Thoracic aorta (tissue), 2 donors: Measurements from ENCODE around the gene TGFB2. TPM values are rescaled to one million over a fixed set of nuclear protein-coding genes. Genes with fewer than 3 reads are reported as not detected.

ENCODE experiments used
- ATAC-seq: fragments of 150-250 bp; one replicate; pipeline ENCODE4 v1.8.0; 2017; ENCODE audit warnings: low read depth; ENCODE audit not compliant: insufficient number of reproducible peaks, low FRiP score
- DNase-seq: peaks from one replicate; pipeline ENCODE4 v3.0.0-alpha.2; 2020; ENCODE audit warnings: low spot score
- H3K27ac ChIP-seq, 2 donors: fragments of 200-600 bp; sonication (generic); 1 replicate in 1 of 2; 2 replicates in 1 of 2; pipeline ENCODE4 v1.5.1; 2016; ENCODE audit warnings: mild to moderate bottlenecking in 2 of 2, moderate library complexity in 2 of 2
- H3K27me3 ChIP-seq: fragments of 200-600 bp; sonication (generic); replicated peaks from 2 replicates; pipeline ENCODE4 v1.6.0; 2016; ENCODE audit warnings: mild to moderate bottlenecking; ENCODE audit not compliant: insufficient read depth
- H3K36me3 ChIP-seq: fragments of 200-600 bp; sonication (generic); one replicate; pipeline ENCODE4 v1.5.1; 2016
- H3K4me1 ChIP-seq, 2 donors: fragments of 200-600 bp; sonication (generic); 1 replicate in 1 of 2; 2 replicates in 1 of 2; pipeline versions ENCODE4 v1.5.1 to v1.6.0; 2016; ENCODE audit warnings: low read depth in 2 of 2, mild to moderate bottlenecking in 1 of 2; ENCODE audit not compliant: control insufficient read depth in 1 of 2
- H3K4me3 ChIP-seq: fragments of 200-600 bp; sonication (generic); 2 replicates; pipeline ENCODE4 v1.5.1; 2016; ENCODE audit warnings: mild to moderate bottlenecking
- H3K9me3 ChIP-seq: fragments of 200-600 bp; sonication (generic); 2 replicates; pipeline ENCODE4 v1.5.1; 2016
- total RNA-seq, 2 donors: library from RNA; depleted of rRNA; stranded (reverse); fragments of >200 nt; gene quantifications; one replicate each; pipeline versions ENCODE4 v1.1.0 to v1.2.3, GENCODE V29; 2016
- TF ChIP-seq, protein P1 (sequence below): fragments of 200-600 bp; sonication (generic); IDR thresholded peaks from one replicate; pipeline ENCODE4 v1.5.1; 2019; ENCODE audit warnings: antibody characterized with exemption

TGFB2 gene
- total RNA-seq, 2 donors from 2014 or later: 9.1 to 9.2 TPM

DNA sequence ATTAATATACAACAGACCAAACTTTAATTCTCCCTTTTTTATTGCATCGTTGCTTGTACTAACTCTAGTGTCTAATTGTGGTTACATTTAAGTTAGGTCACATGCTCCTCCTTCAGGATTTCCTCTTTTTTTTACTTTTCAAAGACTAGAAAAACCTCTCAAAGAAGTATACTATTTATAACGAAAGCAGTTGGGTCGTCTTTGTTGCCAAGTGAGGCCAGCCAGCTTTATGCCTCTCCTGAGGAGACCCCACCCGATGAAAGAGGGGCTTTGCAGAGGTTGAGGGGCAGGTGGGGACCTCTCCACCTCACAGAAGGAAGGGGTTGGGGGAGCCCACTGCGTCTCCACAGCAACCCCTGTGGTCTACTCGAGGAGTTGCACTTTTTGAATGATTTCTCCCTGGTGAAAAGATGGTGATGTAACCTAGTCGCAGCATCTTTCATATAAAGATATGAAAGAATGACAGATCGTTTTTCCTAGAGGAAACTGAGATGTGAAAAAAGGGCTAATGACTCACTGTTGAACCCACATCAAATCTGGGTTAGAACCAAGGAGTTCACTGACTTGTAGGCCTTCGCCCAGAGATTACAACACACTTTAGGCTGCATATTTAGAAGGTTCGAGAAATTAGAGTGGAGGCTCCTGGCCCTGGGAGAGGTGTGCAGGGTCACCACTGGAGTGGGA lies 6.4 kb downstream of the TGFB2 start:
- Histone ChIP-seq H3K9me3 (no peaks in the 10 kb centered on the region), H3K36me3 (no peaks in the 10 kb centered on the region), H3K27ac (peak overlapping the region; percentile 78 to 79), H3K4me3 (peak overlapping the region; percentile 83), H3K27me3 (no peaks in the 10 kb centered on the region), H3K4me1 (peaks cover 28 to 44% of the 10 kb centered on the region in 2 donors)
- no peak for ATAC-seq
- DNase-seq: no peak
- TF ChIP-seq, protein P1, sequence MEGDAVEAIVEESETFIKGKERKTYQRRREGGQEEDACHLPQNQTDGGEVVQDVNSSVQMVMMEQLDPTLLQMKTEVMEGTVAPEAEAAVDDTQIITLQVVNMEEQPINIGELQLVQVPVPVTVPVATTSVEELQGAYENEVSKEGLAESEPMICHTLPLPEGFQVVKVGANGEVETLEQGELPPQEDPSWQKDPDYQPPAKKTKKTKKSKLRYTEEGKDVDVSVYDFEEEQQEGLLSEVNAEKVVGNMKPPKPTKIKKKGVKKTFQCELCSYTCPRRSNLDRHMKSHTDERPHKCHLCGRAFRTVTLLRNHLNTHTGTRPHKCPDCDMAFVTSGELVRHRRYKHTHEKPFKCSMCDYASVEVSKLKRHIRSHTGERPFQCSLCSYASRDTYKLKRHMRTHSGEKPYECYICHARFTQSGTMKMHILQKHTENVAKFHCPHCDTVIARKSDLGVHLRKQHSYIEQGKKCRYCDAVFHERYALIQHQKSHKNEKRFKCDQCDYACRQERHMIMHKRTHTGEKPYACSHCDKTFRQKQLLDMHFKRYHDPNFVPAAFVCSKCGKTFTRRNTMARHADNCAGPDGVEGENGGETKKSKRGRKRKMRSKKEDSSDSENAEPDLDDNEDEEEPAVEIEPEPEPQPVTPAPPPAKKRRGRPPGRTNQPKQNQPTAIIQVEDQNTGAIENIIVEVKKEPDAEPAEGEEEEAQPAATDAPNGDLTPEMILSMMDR: peak; percentile 53

DNA sequence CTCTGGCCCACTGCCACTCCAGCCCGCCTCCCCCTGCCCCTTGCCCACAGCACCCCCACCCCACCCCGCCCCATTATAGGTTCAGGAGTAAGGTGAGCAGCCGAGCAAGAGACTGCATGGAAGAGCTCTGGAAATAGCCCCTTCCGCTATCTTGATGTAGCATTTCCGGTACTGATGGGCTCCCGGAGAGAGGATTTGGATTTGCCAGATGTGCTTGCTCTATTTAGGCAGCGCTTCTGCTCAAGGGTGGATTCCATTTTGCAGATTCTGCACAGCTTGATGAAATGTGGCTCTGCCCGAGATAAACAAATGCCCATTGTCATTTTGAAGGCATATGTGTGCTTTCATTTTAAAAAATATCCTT lies 6.9 kb downstream of the TGFB2 start:
- no peak for ATAC-seq
- TF ChIP-seq, protein P1: no peak
- H3K36me3 ChIP-seq: no peaks in the 10 kb centered on the region
- H3K9me3 ChIP-seq: no peaks in the 10 kb centered on the region
- H3K27ac ChIP-seq: no peak overlapping the region
- no peak for DNase-seq
- peaks cover 28 to 50% of the 10 kb centered on the region in 2 donors for H3K4me1 ChIP-seq
- peak overlapping the region; percentile 83 for H3K4me3 ChIP-seq
- no peaks in the 10 kb centered on the region for H3K27me3 ChIP-seq

DNA sequence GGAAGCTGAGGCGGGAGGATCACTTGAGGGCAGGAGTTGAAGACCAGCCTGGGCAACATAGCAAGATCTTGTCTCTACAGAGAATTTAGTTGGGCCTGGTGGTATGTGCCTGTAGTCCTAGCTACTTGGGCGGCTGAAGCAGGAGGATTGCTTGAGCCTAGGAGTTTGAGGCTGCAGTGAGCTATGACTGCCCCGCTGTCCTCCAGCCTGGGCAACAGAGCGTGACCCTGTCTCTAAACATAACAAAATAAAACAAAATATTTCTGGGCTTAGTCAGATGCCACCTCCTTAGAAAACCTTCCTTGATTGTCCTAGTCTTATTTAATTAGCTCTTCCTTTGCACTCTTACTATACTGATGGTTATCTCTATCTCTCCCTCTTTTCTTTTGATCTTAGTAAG lies 8.5 kb downstream of the TGFB2 start:
- no peak overlapping the region for H3K4me3 ChIP-seq
- no peaks in the 10 kb centered on the region for H3K36me3 ChIP-seq
- H3K27me3 ChIP-seq: no peaks in the 10 kb centered on the region
- DNase-seq (no peak), ATAC-seq (no peak)
- no peaks in the 10 kb centered on the region for H3K9me3 ChIP-seq
- no peak overlapping the region for H3K27ac ChIP-seq
- peaks cover 25 to 51% of the 10 kb centered on the region in 2 donors for H3K4me1 ChIP-seq
- TF ChIP-seq, protein P1: no peak

DNA sequence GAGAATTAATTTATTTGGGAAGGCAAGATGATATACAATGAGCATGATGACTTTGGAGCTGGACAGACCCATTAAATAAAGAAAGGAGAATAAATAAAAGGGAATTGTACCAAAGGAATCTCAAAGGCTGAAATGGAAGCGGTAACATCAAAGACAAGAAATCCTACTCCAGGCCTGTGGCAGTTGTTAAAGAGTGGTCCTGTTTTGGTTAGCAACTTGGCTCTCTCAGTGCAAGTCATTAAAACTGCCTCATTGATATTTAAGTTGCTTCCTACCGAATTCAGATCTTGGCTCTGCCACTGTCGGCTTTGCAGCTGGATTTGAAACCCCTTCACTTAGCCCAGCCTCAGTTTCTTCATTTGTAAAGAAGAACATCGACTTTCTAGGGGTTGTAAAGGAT lies 10.1 kb downstream of the TGFB2 start:
- ATAC-seq (no peak), DNase-seq (no peak)
- no peaks in the 10 kb centered on the region for H3K36me3 ChIP-seq
- no peak overlapping the region for H3K4me3 ChIP-seq
- no peaks in the 10 kb centered on the region for H3K9me3 ChIP-seq
- H3K27ac ChIP-seq: no peak overlapping the region
- no peaks in the 10 kb centered on the region for H3K27me3 ChIP-seq
- H3K4me1 ChIP-seq: peaks cover 15 to 48% of the 10 kb centered on the region in 2 donors
- TF ChIP-seq, protein P1: no peak

DNA sequence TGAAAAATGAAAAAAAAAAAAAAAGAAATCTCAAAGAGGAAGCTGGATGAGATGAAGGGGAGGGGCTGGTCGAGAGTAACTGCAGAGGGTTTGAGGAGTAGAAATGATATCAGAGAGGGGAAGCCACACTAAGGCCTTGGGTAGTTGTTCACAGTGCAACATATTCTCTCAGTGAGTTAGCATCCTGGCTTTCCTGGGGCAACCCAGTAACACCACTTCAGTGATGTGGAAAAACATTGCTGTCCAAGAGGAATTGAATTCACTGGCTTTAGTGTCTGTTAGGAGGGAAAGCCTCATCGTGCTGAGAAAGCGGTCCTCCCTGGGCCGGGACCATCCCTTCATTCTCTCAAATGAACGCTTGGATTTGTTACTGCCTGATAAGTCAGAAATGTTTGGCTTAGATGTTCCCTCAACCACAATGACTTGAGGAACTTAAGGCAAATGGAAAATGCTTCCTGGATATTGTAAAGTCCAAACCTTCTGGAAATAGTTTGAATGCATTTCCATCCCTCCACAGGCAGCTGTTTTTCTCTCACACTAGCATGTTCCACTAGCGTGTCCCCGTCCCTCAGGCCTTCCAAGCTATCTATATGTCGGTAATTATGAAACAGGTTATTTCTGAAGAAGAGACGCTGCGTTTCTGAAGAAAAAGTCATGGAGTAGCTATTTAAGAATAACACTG lies 12.2 kb downstream of the TGFB2 start:
- ATAC-seq: no peak
- Histone ChIP-seq H3K9me3 (no peaks in the 10 kb centered on the region), H3K27me3 (no peaks in the 10 kb centered on the region), H3K36me3 (no peaks in the 10 kb centered on the region), H3K4me1 (peaks cover 3 to 40% of the 10 kb centered on the region in 2 donors), H3K4me3 (peak overlapping the region; percentile 53), H3K27ac (peak overlapping the region; percentile 39 to 58)
- no peak for DNase-seq
- TF ChIP-seq, protein P1: no peak
